Neural progenitor cell (in vitro differentiated cells): ENCODE data around the gene GFOD2. TPM values are rescaled to one million over a fixed set of nuclear protein-coding genes. Genes with fewer than 3 reads are reported as not detected.

Experiments used
- DNase-seq: peaks from one replicate; pipeline ENCODE4 v3.0.0-alpha.2; 2016; ENCODE audit warnings: low spot score
- H2AFZ ChIP-seq: fragments of 200-600 bp; sonication (generic); replicated peaks from 2 replicates; pipeline ENCODE4 v1.6.1; 2016; ENCODE audit warnings: antibody characterized with exemption
- H3F3A ChIP-seq: fragments of 200-600 bp; sonication (generic); 2 replicates; pipeline ENCODE4 v1.6.1; 2016; ENCODE audit warnings: antibody characterized with exemption, low read depth
- H3K27ac ChIP-seq: fragments of 200-600 bp; sonication (generic); 2 replicates; pipeline ENCODE4 v1.5.1; 2016; ENCODE audit warnings: mild to moderate bottlenecking
- H3K27me3 ChIP-seq: fragments of 200-600 bp; sonication (generic); 2 replicates; pipeline ENCODE4 v1.6.1; 2016; ENCODE audit warnings: mild to moderate bottlenecking, moderate library complexity
- H3K36me3 ChIP-seq: fragments of 200-600 bp; sonication (generic); 2 replicates; pipeline ENCODE4 v1.5.1; 2016
- H3K4me1 ChIP-seq: fragments of 200-600 bp; sonication (generic); 2 replicates; pipeline ENCODE4 v1.6.1; 2016; ENCODE audit warnings: mixed run types
- H3K4me2 ChIP-seq: fragments of 200-600 bp; sonication (generic); 2 replicates; pipeline ENCODE4 v1.6.1; 2016
- H3K4me3 ChIP-seq: fragments of 200-600 bp; sonication (generic); 2 replicates; pipeline ENCODE4 v1.5.1; 2016
- H3K79me2 ChIP-seq: fragments of 200-600 bp; sonication (generic); 2 replicates; pipeline ENCODE4 v1.6.1; 2016; ENCODE audit warnings: low read depth
- H3K9ac ChIP-seq: fragments of 200-600 bp; sonication (generic); 2 replicates; pipeline ENCODE4 v1.6.1; 2016
- H3K9me3 ChIP-seq: fragments of 200-600 bp; sonication (generic); 2 replicates; pipeline ENCODE4 v1.5.1; 2016; ENCODE audit warnings: low read depth
- H4K20me1 ChIP-seq: fragments of 200-600 bp; sonication (generic); 2 replicates; pipeline ENCODE4 v1.6.1; 2016; ENCODE audit warnings: low read depth
- H3K27ac Mint-ChIP-seq: 3 replicates; pipeline ENCODE4 v1.8.0; 2021; ENCODE audit warnings: mixed read lengths
- H3K27me3 Mint-ChIP-seq: 2 replicates; pipeline ENCODE4 v1.8.0; 2022; ENCODE audit warnings: low read depth, mild to moderate bottlenecking, inconsistent platforms, moderate library complexity, mixed read lengths; ENCODE audit not compliant: insufficient read depth
- H3K36me3 Mint-ChIP-seq: 3 replicates; pipeline ENCODE4 v1.8.0; 2021; ENCODE audit warnings: mixed read lengths
- H3K4me1 Mint-ChIP-seq: 3 replicates; pipeline ENCODE4 v1.8.0; 2021; ENCODE audit warnings: mixed read lengths
- H3K4me3 Mint-ChIP-seq: 3 replicates; pipeline ENCODE4 v1.8.0; 2021; ENCODE audit warnings: mild to moderate bottlenecking, moderate library complexity, mixed read lengths
- H3K9me3 Mint-ChIP-seq: 3 replicates; pipeline ENCODE4 v1.8.0; 2020; ENCODE audit warnings: mixed read lengths
- CTCF ChIP-seq: fragments of 200-600 bp; sonication (generic); IDR thresholded peaks from 2 replicates; pipeline ENCODE4 v1.5.1; 2017; ENCODE audit warnings: antibody characterized with exemption, mild to moderate bottlenecking
- EZH2 ChIP-seq: fragments of 200-600 bp; sonication (generic); IDR thresholded peaks from 2 replicates; pipeline ENCODE4 v1.6.1; 2017; ENCODE audit warnings: antibody characterized with exemption, mild to moderate bottlenecking, moderate library complexity
- EZH2phosphoT487 ChIP-seq: fragments of 200-600 bp; sonication (generic); IDR thresholded peaks from 2 replicates; pipeline ENCODE4 v1.6.1; 2017; ENCODE audit warnings: antibody characterized with exemption
- total RNA-seq: library from RNA; depleted of rRNA; stranded (reverse); fragments of >200 nt; gene quantifications from 2 replicates; pipeline ENCODE4 v1.2.3, GENCODE V29; 2015; ENCODE audit warnings: low replicate concordance

Gene GFOD2
- total RNA-seq, 1 donor from 2014 or later: 13.2 TPM

GRCh38 chr16:67702130-67702529 lies 17.0 kb downstream of the GFOD2 start:
- Histone ChIP-seq H2AFZ (no peak overlapping the region), H3K27ac (no peak overlapping the region)
- no peak overlapping the region for H3K27ac Mint-ChIP-seq

GRCh38 chr16:67701420-67701819 lies 17.7 kb downstream of the GFOD2 start:
- Histone ChIP-seq H3K4me3 (no peak overlapping the region), H3K27ac (no peak overlapping the region)

More at GRCh38 chr16:67702130-67702529, 17.0 kb downstream of the GFOD2 start:
- Histone ChIP-seq H3K36me3 (no peaks in the 10 kb centered on the region), H3K4me3 (no peak overlapping the region), H3K9ac (no peak overlapping the region), H3K79me2 (peaks cover 67% of the 10 kb centered on the region), H3K27me3 (no peaks in the 10 kb centered on the region), H3K4me2 (no peak overlapping the region), H3K9me3 (no peaks in the 10 kb centered on the region), H3F3A (no peaks in the 10 kb centered on the region), H4K20me1 (peaks cover 23% of the 10 kb centered on the region), H3K4me1 (no peaks in the 10 kb centered on the region)
- DNase-seq: no peak
- H3K27me3 Mint-ChIP-seq: no peaks in the 10 kb centered on the region
- peaks cover 14% of the 10 kb centered on the region for H3K36me3 Mint-ChIP-seq
- H3K9me3 Mint-ChIP-seq: peaks cover 3% of the 10 kb centered on the region
- peaks cover 7% of the 10 kb centered on the region for H3K4me1 Mint-ChIP-seq
- no peak overlapping the region for H3K4me3 Mint-ChIP-seq
- TF ChIP-seq CTCF (no peak), EZH2 (no peak), EZH2phosphoT487 (no peak)

GRCh38 chr16:67699265-67699664 lies 19.9 kb downstream of the GFOD2 start:
- H3K27ac ChIP-seq: no peak overlapping the region
- Mint-ChIP-seq H3K4me3 (no peak overlapping the region), H3K36me3 (peaks cover 12% of the 10 kb centered on the region), H3K4me1 (peaks cover 7% of the 10 kb centered on the region), H3K27ac (no peak overlapping the region), H3K27me3 (peaks cover 2% of the 10 kb centered on the region), H3K9me3 (peaks cover 3% of the 10 kb centered on the region)
- no peak overlapping the region for H3K4me3 ChIP-seq
- H3F3A ChIP-seq: no peaks in the 10 kb centered on the region
- TF ChIP-seq EZH2 (no peak), CTCF (no peak), EZH2phosphoT487 (no peak)
- no peak for DNase-seq
- H4K20me1 ChIP-seq: peaks cover 19% of the 10 kb centered on the region
- H3K4me1 ChIP-seq: no peaks in the 10 kb centered on the region
- H3K79me2 ChIP-seq: peaks cover 40% of the 10 kb centered on the region
- H2AFZ ChIP-seq: no peak overlapping the region
- H3K36me3 ChIP-seq: no peaks in the 10 kb centered on the region
- H3K9ac ChIP-seq: no peak overlapping the region
- no peaks in the 10 kb centered on the region for H3K9me3 ChIP-seq
- H3K27me3 ChIP-seq: no peaks in the 10 kb centered on the region
- no peak overlapping the region for H3K4me2 ChIP-seq

More at GRCh38 chr16:67701420-67701819, 17.7 kb downstream of the GFOD2 start:
- no peaks in the 10 kb centered on the region for H3K27me3 ChIP-seq
- TF ChIP-seq CTCF (no peak), EZH2 (no peak), EZH2phosphoT487 (no peak)
- peaks cover 2% of the 10 kb centered on the region for H3K27me3 Mint-ChIP-seq
- DNase-seq: no peak
- no peak overlapping the region for H2AFZ ChIP-seq
- peaks cover 23% of the 10 kb centered on the region for H4K20me1 ChIP-seq
- peaks cover 60% of the 10 kb centered on the region for H3K79me2 ChIP-seq
- H3K9ac ChIP-seq: no peak overlapping the region
- H3K4me1 ChIP-seq: no peaks in the 10 kb centered on the region
- peaks cover 3% of the 10 kb centered on the region for H3K9me3 Mint-ChIP-seq
- no peaks in the 10 kb centered on the region for H3K9me3 ChIP-seq
- peaks cover 7% of the 10 kb centered on the region for H3K4me1 Mint-ChIP-seq
- no peaks in the 10 kb centered on the region for H3F3A ChIP-seq
- H3K4me2 ChIP-seq: no peak overlapping the region
- H3K36me3 Mint-ChIP-seq: peaks cover 12% of the 10 kb centered on the region
- no peak overlapping the region for H3K27ac Mint-ChIP-seq
- no peaks in the 10 kb centered on the region for H3K36me3 ChIP-seq
- H3K4me3 Mint-ChIP-seq: no peak overlapping the region
